A549 treated with Hydrocortisone at 1 μM for 4 hours (cell line): ENCODE measurements around the gene EMP3. TPM values are rescaled to one million over a fixed set of nuclear protein-coding genes. Genes with fewer than 3 reads are reported as not detected.

ENCODE experiments used
- total RNA-seq: library from RNA; stranded (reverse); fragments of 200-300 nt; extraction: Qiagen RNA extraction; gene quantifications from 5 replicates; pipeline ENCODE4 v1.2.3, GENCODE V29; 2022

The EMP3 gene, protein sequence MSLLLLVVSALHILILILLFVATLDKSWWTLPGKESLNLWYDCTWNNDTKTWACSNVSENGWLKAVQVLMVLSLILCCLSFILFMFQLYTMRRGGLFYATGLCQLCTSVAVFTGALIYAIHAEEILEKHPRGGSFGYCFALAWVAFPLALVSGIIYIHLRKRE
- 365 to 468 TPM (median 427 TPM) in 5 replicates for total RNA-seq

DNA sequence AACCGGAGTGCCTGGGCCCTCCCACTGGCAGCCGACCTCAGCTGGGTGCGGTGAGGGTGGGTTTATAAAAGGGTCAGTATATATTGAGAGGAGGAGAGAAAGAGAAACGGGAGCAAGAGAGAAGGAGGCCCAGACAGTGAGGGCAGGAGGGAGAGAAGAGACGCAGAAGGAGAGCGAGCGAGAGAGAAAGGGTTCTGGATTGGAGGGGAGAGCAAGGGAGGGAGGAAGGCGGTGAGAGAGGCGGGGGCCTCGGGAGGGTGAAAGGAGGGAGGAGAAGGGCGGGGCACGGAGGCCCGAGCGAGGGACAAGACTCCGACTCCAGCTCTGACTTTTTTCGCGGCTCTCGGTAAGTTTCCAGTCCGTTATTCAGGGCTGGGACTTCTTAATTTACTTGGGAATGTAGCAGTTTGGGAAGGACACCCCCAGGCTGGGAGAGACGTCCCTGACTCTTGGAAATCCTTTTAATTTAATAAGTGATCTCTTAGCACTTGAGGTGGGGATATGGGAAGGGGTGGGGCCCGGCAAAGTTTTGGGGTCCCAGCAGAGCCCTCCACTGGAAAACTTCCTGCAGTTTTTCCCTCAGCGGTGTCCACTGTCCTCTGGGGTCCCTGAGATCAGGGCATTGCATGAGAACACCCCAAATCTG is at the start of gene EMP3:
TSS of gene EMP3 (plus strand) at position 288 of the 646 bp plus-strand sequence. CDS start 1,293 bp downstream, outside the sequence.

DNA sequence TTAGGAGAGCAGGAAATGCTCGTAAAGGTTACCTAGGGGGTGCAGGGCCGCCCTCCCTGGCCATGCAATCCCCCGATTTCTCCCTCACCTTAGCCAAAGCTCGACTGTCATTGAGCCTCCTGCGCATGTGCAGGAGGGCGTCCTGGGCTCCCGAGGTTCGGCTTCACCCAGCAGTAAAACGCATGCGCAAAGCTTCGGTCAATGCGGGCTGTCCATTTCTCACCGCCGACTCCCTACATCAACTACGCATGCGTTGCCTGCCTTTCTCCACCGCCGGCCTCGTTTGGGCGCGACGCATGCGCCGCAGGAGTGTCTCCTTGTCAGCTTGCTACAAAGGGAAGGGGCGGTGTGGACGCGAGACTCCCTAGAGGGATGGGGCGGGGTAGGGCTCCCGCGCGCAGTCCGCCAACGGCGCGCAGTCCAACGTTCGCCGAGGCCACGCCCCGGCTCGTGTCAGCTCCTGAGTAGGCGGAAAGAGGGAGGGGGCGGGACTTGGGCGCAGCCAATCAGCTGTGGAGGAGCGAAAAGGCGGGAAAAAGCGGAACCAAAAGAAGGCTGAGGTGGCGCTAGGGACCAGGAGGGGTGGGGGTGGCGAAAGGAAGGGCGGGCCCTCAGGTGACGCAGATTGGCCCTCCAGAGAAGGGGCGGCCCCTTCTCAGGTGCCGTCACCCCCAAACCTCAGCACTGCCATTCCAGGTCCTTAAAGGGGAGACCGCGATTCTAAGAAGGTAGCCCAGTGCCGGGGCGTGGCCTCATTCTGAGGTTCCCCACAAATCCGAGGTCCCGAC is 38.7 kb downstream of the EMP3 start, which contains the start of the genes SYNGR4 and TMEM143:
TSS of gene SYNGR4 (plus strand) at position 558 of the 788 bp plus-strand sequence. CDS start 1,476 bp downstream, outside the sequence.
TSS of gene TMEM143 (minus strand) at position 131 of the 788 bp plus-strand sequence. CDS start at position 111, 20 bp downstream.

Other genes starting within 250 kb of the EMP3 start
- gene PLA2G4C, start 214.7 kb upstream of the EMP3 start, total RNA-seq = 8.7 to 15.2 TPM (median 11.2 TPM) in 5 replicates
- gene LIG1, start 155.2 kb upstream of the EMP3 start, total RNA-seq = 56.1 to 67.2 TPM (median 64.2 TPM) in 5 replicates
- gene ZSWIM9, start 154.9 kb upstream of the EMP3 start, total RNA-seq = 6.1 to 7.2 TPM (median 6.5 TPM) in 5 replicates
- 13.8 to 17.5 TPM (median 16.7 TPM) in 5 replicates for gene CARD8, start 69.6 kb upstream of the EMP3 start, total RNA-seq
- 6.4 to 9.1 TPM (median 7.1 TPM) in 5 replicates for gene ZNF114, start 55.5 kb upstream of the EMP3 start, total RNA-seq
- 2.9 to 5.3 TPM (median 4.3 TPM) in 5 replicates for gene TMEM143, start 38.4 kb downstream of the EMP3 start, total RNA-seq
- 0.93 to 3.6 TPM (median 3.1 TPM) in 5 replicates for gene SYNGR4, start 38.8 kb downstream of the EMP3 start, total RNA-seq
- gene KDELR1, start 66.0 kb downstream of the EMP3 start, total RNA-seq = 389 to 432 TPM (median 425 TPM) in 5 replicates
- 6.5 to 8.9 TPM (median 7.6 TPM) in 5 replicates for gene GRIN2D, start 68.1 kb downstream of the EMP3 start, total RNA-seq
- 108 to 129 TPM (median 110 TPM) in 5 replicates for gene GRWD1, start 120.4 kb downstream of the EMP3 start, total RNA-seq
- gene KCNJ14, start 130.0 kb downstream of the EMP3 start, total RNA-seq = 0.93 to 2.0 TPM (median 1.1 TPM) in 5 replicates
- gene CYTH2, start 143.8 kb downstream of the EMP3 start, total RNA-seq = 54.5 to 64.5 TPM (median 61.2 TPM) in 5 replicates
- 2.7 to 5.6 TPM (median 4.5 TPM) in 5 replicates for gene LMTK3, start 186.3 kb downstream of the EMP3 start, total RNA-seq
- gene SULT2B1, start 226.6 kb downstream of the EMP3 start, total RNA-seq = 12.0 to 17.5 TPM (median 14.0 TPM) in 5 replicates